GM18519 (cell line): ENCODE measurements around the gene MINDY4.

ENCODE experiments used
- ATAC-seq: cut with Tn5 transposase; IDR thresholded peaks from one replicate; pipeline ENCODE4 v1.9.1; 2021; ENCODE audit warnings: mild to moderate bottlenecking, moderate library complexity; ENCODE audit not compliant: unreplicated experiment, low FRiP score

The MINDY4 gene

DNA sequence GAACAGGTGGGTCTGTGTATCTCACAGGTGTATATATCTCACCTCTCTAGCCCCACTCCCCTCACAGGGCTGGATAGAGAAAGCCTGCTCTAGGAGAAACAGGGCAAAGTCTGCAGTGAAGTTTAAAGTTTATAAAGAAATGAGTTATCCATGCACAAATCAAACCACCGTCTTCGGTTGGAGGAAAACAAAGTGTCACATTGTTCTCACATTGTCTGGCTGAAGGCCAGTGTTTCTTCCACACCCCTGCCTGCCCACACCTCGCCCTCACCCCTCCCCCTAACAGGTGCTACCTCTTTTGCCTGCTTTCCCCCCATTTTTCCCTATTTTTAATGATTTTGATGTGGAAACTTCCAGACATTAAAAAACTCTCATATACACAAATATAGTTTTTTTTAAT lies 166.2 kb downstream of the MINDY4 start:
- no peak for ATAC-seq

DNA sequence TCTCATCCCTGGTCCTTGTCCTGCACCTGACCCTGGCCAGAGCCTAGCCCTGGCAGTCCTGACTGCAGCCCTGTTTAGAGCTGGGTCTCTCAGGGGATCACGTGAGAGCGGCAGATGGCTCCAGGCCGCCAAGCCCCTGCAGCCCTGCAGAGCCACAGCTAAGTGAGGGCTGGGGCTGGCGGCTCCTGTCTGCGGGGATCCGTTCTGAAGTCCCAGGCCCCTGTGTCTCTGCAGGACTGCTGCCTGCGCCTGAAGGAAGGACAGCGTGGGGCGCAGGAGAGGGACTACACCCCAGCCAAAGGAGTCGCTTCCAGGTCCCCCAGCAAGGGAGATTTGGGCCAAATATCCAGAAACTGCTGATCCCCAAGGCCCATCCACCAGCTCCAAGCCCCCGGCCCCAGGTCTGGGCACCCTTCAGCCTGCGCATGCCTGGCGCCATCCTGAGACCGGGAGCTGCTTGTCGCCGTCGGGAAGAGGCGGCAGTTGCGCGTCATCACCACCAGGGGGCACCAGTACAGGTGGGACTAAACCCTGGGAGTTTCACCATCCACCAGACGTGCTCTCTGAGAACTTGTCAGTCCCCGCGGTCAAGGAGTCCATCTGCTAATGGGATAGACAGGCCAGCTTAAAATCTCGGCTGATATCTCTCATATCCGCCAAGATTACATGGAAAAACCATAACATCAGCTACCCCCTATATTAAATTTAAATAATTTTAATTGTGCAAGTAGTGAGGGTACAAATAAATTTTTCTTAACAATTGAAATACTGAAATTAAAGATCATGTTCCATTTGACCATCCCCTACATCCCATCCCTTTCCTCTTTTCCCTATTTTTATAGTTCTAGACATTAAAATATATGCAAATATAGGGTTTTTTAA lies 167.5 kb downstream of the MINDY4 start:
- peak; percentile 71 for ATAC-seq

DNA sequence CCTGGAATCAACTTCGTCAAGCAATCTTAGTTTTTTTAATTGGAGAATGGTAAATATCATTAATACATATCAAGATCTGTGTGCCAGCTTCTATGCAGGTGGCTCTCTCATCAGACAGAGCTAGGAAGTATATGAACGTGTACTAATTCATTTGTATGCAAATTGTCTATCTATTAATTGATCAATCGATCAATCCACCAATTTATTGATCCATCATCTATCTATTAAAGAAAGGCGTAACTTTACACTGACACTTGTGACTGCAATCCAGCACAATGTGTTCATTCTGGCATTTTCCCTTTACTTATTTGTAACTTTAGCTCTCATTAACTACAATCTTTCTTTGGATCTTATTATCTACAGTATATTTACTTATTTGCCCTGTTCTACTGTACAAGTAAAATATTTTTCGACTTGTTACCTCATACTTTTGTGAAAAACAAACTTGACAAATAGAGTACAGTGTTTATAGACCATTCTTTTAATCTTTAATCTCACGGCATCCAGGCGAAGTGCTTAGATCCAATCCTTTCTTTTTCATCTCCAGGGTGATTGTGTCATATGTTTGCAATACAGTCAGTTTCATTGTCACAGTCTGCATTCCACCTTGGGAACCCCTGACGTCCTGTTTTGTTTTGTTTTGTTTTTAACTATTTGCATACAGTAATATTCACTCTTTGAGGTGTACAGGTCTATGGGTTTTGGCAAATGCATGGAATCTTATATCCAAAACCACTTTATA lies 170.5 kb downstream of the MINDY4 start:
- ATAC-seq, result no peak
